GM21360 (cell line): ENCODE measurements around the gene LGR6.
"Not testable (repeated sequence)": the region's sequence is repeated elsewhere in the genome, so short reads cannot be mapped to it uniquely, and the experiment has no call there.

Experiments used
- ATAC-seq: cut with Tn5 transposase; IDR thresholded peaks from one replicate; pipeline ENCODE4 v1.9.1; 2021; ENCODE audit warnings: mild to moderate bottlenecking, moderate library complexity; ENCODE audit not compliant: unreplicated experiment

The LGR6 gene

DNA sequence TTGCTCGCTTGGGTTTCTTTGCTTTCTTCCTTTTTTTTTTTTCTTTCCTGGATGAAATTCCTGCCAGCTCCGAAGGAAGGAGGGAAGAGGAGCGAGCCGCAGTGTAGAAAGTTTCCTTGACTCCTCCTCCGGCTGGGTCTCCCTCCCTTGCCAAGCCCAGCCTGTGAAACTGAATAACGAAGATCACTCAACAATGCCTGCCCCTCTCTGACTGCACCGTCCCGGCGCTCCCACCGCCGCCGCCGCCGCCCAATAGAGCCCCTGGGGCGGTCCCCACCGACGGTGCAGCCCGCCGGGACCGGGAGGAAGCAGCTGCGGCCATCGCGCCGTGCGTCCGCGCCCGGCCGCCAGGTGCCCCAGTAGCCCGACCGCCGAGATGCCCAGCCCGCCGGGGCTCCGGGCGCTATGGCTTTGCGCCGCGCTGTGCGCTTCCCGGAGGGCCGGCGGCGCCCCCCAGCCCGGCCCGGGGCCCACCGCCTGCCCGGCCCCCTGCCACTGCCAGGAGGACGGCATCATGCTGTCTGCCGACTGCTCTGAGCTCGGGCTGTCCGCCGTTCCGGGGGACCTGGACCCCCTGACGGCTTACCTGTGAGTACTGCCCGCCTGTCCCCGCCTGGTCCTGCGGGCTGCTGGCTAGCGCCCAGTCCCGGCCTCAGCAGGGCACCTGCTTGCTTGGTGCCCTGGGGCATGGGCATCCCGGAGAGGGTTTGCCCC is at the start of gene LGR6:
Gene LGR6, plus strand, starts transcription at position 186 of the 714 bp plus-strand sequence. Its CDS starts 191 bp downstream, at position 377.
- no peak for ATAC-seq

DNA sequence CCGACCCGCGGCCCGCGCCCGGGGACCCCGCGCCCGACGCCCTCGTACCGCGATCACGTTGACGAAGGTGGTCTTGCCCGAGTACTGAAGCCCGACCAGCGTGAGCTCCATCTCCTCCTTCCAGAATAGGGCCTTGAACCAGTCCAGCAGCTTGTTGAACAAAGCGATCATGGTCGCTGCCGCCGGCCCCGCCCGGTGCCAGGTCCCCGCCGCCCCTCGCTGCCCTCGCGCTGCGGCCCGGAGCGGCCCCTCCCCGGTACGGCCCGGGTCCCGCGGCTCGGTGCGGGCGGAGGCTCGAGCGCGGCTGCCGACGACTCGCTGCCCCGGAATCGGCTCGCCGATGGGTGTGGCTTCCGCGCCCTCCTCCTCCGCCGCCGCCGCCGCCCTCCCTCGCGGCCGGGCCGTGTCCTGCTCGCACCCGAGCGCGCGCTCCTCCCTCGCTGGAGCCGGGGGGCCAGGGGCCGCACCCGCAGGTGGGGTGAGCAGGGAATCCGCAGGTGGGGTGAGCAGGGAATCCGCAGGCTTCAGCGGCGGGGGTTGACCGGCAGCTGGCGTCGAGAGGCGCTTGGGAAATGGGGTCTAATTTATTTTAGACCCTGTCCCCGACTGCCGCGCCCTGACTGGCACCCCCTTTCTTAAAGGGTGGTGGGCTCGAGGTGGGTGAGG is 49.1 kb upstream of the LGR6 start, which contains the start of gene ARL8A:
Gene ARL8A, minus strand, starts transcription at position 336 of the 666 bp plus-strand sequence. Its CDS starts 165 bp downstream, at position 171.
- ATAC-seq: peak; percentile 59

DNA sequence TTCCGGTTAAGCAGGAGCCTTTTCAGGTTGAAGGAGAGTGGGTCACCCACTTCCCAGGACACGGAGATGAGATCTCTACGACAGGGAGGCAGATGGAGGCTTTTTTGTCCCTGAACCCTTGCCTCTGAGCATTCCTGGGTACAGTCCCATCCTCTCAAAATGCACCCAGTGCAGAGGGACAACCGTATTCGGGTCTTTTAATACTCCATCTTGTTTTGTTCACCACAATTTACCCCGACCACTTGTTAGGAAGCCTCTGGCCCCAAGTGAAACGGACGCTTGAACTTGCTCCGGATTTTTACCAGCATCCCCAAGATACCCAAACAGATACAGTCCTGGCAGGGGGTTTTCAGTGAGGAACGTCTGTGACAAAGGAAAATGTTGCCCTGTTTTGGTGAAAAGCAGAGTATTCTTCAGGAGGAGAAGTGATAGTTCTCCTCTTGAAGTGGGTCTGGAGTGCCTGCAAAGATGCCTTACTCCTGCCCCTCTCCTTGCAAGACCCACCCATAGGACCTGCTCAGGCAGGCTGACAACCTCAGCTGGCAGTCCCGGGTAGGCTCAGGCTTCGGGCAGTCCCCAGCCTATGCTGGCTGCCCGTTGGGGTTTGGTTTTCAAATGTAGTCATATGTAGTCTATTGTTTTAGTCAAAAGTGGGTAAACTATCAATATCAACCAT is 48.4 kb upstream of the LGR6 start:
- ATAC-seq: no peak

DNA sequence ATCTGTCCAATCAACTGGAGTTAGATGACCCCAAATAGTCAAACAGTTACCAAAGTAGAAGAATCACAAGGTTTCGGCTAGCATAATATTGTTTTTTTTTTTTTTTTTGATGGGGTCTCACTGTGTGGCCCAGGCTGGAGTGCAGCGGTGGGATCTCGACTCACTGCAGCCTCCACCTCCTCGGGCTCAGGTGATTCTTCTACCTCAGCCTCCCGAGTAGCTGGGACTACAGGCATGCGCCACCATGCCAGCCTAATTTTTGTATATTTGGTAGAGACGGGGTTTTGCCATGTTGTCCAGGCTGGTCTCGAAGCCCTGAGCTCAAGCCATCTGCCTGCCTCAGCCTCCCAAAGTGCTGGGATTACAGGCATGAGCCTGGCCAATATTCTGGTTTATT is 47.9 kb upstream of the LGR6 start:
- ATAC-seq: not testable (repeated sequence)

DNA sequence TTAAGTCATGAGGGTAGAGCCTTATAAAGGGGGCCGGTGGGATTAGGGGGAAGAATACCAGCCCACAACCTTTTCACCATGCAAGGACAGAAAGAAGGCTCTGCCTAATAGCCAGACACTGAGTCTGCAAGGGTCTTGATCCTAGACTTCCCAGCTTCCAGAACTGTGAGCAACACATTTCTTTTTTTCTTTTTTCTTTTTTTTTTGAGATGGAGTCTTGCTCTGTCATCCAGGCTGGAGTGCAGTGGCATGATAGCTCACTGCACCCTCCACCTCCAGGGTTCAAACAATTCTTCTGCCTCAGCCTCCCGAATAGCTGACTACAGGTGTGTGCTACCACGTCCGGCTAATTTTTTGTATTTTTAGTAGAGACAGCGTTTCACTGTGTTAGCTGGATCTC is 47.3 kb upstream of the LGR6 start:
- no peak for ATAC-seq

DNA sequence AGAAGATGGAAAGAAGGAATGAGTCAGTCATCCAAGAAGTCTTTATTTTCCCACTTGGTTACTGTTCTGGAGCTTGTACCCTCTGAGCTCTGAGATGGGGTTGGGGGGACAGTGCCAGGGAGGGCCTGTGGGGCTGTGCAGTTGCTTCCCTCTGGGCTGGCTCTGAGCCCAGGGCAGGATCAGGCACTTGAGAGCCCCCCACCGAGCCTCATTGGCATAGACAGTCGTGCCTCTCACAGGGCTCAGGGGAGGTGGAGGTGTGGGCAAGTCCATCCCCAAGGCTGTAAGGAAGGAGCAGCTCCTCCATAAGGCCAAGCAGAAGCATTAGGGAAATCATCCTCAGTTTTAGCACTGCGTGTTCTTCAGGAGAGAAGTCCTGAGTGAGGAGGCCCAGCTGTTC is 46.6 kb upstream of the LGR6 start:
- ATAC-seq: no peak

DNA sequence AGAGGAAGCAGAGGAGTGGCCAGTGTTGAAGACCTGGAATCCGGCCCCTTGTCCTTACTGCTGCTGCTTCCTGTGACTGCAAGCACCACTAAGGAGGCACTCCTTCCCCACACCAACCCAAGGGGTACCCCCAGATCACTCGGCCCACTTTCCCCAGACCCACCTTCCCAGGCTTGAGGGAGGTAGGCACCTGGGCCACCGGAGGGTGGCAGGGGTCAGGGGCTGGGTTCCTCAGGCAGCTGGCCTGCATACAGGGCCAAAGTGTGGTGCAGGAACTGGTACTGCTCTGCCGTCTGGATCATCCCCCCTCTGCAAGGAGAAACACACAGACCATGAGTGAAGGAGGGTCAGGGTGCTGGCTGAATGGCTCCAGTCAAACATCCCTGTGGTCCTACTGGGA is 45.2 kb upstream of the LGR6 start:
- no peak for ATAC-seq

GRCh38 chr1:202149566-202149965 is 44.0 kb upstream of the LGR6 start:
- ATAC-seq: no peak

GRCh38 chr1:202150187-202150586 is 43.4 kb upstream of the LGR6 start:
- ATAC-seq: no peak

GRCh38 chr1:202150602-202151001 is 43.0 kb upstream of the LGR6 start:
- no peak for ATAC-seq

GRCh38 chr1:202151045-202151444 is 42.6 kb upstream of the LGR6 start:
- no peak for ATAC-seq

GRCh38 chr1:202152399-202152798 is 41.2 kb upstream of the LGR6 start:
- ATAC-seq: no peak

DNA sequence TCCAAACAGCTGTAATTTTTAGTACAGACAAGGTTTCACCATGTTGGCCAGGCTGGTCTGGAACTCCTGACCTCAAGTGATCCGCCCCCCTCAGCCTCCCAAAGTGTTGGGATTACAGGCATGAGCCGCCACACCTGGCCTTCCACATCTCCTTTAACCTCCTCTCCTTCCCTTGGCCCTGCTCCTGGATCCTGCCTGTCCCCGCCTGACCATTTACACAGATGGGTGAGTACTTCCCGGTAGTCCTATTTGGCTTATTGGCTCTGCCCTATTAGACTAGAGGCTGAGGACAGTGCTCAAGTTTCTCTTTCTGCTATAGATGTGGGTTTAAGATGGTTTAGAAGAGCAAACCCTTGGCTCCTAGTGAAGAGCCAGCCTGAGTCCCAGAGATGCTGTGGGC is 40.3 kb upstream of the LGR6 start:
- ATAC-seq: no peak

- ATAC-seq: no peak
Measured at GRCh38 chr1:202154148-202154765, 39.3 kb upstream of the LGR6 start.

GRCh38 chr1:202154766-202155477 is 38.7 kb upstream of the LGR6 start:
- ATAC-seq: no peak

- ATAC-seq: no peak
Measured at GRCh38 chr1:202155478-202156021, 38.0 kb upstream of the LGR6 start.

DNA sequence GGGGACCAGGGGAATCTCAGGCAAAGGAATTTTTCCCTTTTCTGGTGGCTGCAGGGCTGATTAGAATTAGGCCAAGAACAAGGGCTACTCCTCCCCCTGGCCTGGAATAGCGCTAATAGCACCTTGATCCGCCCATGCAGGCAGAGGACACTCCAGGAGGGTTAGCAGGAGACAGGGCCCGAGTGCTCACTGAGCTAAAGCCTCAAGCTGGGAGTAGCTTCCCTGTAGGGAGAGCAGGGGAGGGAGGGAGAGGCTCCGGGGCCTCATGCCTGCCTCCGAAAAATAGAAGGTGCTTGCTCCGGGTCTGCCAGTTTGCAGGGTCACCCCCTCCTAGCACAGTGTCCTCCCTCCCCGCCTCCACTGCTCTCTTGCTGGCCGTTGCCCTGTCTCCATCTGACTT is 37.0 kb upstream of the LGR6 start:
- ATAC-seq: no peak

DNA sequence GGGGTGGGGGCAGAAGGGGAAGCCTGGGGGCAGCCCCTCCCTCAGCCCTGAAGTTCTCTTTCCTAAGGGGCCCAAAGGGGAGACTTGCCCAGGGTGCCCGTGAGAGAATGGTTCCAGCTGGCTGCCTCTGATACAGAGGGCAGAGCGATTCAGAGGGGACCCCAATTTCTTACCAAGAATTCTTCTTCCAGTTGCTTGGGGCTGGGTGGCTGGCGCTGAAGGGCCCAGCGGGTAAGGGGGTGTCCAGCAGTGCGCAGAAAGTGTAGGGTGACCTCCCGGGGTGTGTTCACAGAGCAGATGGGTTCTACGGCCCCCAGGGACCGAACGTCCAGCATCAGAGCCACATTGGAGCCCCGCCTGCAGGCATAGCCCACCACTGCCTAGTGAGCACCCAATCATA is 35.7 kb upstream of the LGR6 start:
- ATAC-seq: no peak

DNA sequence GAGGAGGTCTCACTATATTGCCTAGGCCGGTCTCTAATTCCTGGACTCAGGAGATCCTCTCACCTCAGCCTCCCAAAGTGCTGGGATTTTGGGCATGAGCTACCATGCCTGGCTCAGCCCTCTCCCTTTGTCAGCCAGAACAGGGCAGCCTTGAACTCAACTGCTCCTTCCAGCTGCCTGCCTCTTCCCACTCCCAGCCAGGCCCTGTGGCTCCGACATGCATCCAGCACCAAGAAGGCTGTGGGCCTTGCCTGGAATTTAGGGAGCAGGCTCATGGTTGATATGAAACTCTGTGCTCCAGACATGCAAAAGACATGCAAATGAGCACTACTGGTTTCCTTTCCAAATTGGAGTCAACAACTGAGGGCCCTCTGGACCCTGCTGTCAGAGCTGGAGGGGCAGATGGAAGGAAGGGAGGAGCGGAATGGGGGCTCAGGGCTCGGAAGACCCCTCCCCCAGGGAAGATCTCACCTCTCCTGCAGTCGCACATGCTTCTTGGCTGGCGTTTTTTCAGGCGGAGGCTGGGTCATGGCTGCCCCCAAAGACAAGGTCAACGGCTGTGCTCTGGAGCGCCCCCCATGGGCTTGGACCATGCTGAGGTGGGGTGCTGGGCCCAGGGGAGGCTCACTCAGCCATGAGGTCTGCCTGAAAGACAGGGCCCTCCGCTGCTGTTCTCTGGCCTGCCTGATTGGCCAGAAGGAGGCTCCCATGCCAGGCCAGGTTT is 34.6 kb upstream of the LGR6 start:
- ATAC-seq: no peak
